Lower lobe of right lung (tissue), 2 donors: ENCODE data around the gene THRB. TPM values are rescaled to one million over a fixed set of nuclear protein-coding genes. Genes with fewer than 3 reads are reported as not detected.
A peak's percentile ranks its signal among the peaks of the same experiment; 100 is the strongest.
"Not testable (repeated sequence)": the region's sequence is repeated elsewhere in the genome, so short reads cannot be mapped to it uniquely, and the experiment has no call there.

Experiments
- ATAC-seq, 2 donors: fragments of 200-7000 bp; cut with Tn5 transposase; one replicate each; pipeline ENCODE4 v1.9.1; 2020 to 2022; ENCODE audit warnings: mild to moderate bottlenecking in 2 of 2, moderate library complexity in 2 of 2
- DNase-seq: peaks from one replicate; pipeline ENCODE4 v3.0.0-alpha.2; 2020
- H3K27ac ChIP-seq: fragments of 200-600 bp; one replicate; pipeline ENCODE4 v1.8.0; 2022
- H3K27me3 ChIP-seq: fragments of 200-600 bp; one replicate; pipeline ENCODE4 v1.8.0; 2022; ENCODE audit warnings: low read depth
- H3K36me3 ChIP-seq: fragments of 200-600 bp; one replicate; pipeline ENCODE4 v1.8.0; 2022; ENCODE audit warnings: mild to moderate bottlenecking
- H3K4me1 ChIP-seq: fragments of 200-600 bp; one replicate; pipeline ENCODE4 v1.8.0; 2022
- H3K4me3 ChIP-seq: fragments of 200-600 bp; one replicate; pipeline ENCODE4 v1.8.0; 2022; ENCODE audit warnings: mild to moderate bottlenecking
- H3K9me3 ChIP-seq: fragments of 200-600 bp; one replicate; pipeline ENCODE4 v1.8.0; 2022
- intact Hi-C: fragments of 100-400 bp; cut with DNase I; formaldehyde crosslinking; loops from one replicate; pipeline ENCODE4 v1.11.0; 2022
- total RNA-seq: library from RNA; stranded (reverse); fragmentation: NEBNext Ultra II Directional; extraction: Animal tissue kit (Norgen Biotek cat#: 25700); gene quantifications from one replicate; pipeline ENCODE4 v1.2.1, GENCODE V29; 2021
- TF ChIP-seq, protein P1 (sequence below): fragments of 200-600 bp; IDR thresholded peaks from one replicate; pipeline ENCODE4 v1.8.0; 2022; ENCODE audit warnings: antibody characterized with exemption, mild to moderate bottlenecking
- donor health status: DM: no; HTN: yes; CAD: no; lungs with severe emphysema.

THRB gene
- total RNA-seq, 1 donor from 2014 or later: 14.6 TPM

DNA sequence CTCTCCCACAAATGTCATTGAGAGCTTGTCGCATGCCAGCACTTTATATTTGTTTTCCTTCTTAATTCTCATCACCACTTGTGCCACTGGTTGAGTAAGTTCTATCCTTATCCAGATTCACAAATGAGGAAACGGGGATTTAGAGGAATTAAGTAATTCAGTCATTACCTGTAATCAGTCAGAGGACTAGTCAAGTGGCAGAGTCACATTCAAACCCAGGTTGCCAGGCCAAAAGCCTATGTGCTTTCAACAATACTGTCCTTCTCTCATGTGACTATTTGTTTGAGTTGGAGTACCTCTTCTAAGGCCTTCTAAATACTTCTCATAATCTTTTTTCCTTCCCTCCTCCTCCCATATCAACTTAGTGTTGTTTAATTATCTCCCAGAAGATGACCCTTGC lies 76.9 kb downstream of the THRB start:
- Histone ChIP-seq H3K27ac (no peak overlapping the region), H3K9me3 (no peaks in the 10 kb centered on the region), H3K4me3 (no peak overlapping the region), H3K27me3 (no peaks in the 10 kb centered on the region), H3K36me3 (no peaks in the 10 kb centered on the region), H3K4me1 (peaks cover 9% of the 10 kb centered on the region)
- ATAC-seq (peak; percentile 46 to 72), DNase-seq (no peak)
- TF ChIP-seq, protein P1, sequence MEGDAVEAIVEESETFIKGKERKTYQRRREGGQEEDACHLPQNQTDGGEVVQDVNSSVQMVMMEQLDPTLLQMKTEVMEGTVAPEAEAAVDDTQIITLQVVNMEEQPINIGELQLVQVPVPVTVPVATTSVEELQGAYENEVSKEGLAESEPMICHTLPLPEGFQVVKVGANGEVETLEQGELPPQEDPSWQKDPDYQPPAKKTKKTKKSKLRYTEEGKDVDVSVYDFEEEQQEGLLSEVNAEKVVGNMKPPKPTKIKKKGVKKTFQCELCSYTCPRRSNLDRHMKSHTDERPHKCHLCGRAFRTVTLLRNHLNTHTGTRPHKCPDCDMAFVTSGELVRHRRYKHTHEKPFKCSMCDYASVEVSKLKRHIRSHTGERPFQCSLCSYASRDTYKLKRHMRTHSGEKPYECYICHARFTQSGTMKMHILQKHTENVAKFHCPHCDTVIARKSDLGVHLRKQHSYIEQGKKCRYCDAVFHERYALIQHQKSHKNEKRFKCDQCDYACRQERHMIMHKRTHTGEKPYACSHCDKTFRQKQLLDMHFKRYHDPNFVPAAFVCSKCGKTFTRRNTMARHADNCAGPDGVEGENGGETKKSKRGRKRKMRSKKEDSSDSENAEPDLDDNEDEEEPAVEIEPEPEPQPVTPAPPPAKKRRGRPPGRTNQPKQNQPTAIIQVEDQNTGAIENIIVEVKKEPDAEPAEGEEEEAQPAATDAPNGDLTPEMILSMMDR: no peak
- intact Hi-C loops: no loop called here

DNA sequence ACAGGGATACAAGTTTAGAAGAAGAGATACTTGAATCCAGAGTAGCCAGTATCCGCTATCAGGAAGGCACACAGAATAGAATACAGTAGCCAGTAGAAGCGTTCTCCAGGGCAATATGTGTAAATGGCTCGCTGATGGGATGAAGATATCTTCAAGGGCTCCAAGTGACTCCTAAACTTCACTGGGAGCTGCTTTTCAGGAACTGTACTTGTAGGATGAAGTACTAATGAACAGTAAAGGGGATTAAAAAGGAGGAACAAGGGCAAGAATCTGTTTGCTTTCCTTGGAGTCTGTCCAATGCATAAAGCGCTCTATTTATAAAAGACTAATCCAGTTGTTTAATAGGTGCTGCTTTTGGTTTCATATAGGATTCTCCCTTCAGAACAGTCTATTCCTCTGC lies 78.4 kb downstream of the THRB start:
- H3K4me1 ChIP-seq: peaks cover 9% of the 10 kb centered on the region
- H3K27me3 ChIP-seq: no peaks in the 10 kb centered on the region
- no peaks in the 10 kb centered on the region for H3K9me3 ChIP-seq
- H3K36me3 ChIP-seq: no peaks in the 10 kb centered on the region
- DNase-seq: no peak
- peak; percentile 64 to 73 for ATAC-seq
- no peak overlapping the region for H3K27ac ChIP-seq
- TF ChIP-seq, protein P1: no peak
- intact Hi-C loops: no loop called here
- no peak overlapping the region for H3K4me3 ChIP-seq

DNA sequence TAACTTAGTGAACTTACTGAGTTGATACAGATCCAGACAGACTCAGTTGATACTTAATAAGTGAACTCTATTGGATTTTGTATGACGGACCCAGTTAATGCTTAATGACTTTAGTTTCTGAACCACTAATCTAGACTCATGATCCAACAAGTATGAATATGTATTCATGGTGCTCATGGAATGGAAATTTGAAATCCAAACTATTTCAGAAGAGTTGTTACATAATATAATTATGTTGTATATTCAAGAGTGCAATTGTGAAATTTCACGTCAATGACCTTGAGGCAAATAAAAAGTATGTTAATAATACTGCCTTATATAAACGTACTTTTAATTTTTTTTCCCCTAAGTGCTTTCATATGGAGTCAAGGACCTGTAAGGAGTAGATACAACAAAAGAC lies 78.8 kb downstream of the THRB start:
- Histone ChIP-seq H3K27me3 (no peaks in the 10 kb centered on the region), H3K4me1 (peaks cover 9% of the 10 kb centered on the region), H3K36me3 (no peaks in the 10 kb centered on the region), H3K4me3 (no peak overlapping the region), H3K27ac (no peak overlapping the region), H3K9me3 (no peaks in the 10 kb centered on the region)
- DNase-seq (no peak), ATAC-seq (peak in 1 of 2 donors; percentile 69)
- TF ChIP-seq, protein P1: no peak
- intact Hi-C loops: no loop called here

DNA sequence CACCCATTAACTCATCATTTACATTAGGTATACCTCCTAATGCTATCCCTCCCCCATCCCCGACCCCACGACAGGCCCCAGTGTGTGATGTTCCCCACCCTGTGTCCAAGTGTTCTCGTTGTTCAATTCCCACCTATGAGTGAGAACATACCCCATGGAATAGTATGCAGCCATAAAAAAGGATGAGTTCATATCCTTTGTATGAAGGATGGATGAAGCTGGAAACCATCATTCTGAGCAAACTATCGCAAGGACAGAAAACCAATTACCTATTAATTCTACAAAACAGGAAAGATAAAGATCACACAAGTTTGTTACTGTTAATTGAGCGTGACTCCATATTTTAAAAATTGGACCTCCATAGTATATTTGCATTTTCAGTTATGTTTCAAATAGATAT lies 81.0 kb downstream of the THRB start:
- H3K27ac ChIP-seq, intact Hi-C loops, DNase-seq, H3K4me3 ChIP-seq, ATAC-seq, H3K27me3 ChIP-seq, H3K9me3 ChIP-seq, H3K36me3 ChIP-seq, H3K4me1 ChIP-seq: not testable (repeated sequence)

DNA sequence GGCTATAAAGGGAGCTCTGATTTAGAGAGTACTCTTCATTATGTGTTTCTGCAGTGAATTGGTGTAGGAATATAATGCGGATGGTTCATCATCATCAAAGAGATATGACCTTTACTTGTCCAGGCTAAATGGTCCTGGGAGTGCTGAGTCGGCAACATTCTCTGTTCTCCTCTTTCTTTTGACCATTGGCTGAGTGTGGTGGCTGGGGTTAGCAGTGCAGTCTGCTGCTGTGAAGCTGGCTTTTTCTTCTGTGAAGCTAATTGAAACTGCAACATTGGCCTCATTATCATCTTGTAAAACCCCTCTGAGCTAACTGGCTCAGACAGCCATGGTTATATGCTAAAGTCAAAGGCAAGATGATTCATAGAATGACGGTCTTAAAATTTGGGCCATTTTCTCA lies 83.8 kb downstream of the THRB start:
- Histone ChIP-seq H3K4me1 (no peaks in the 10 kb centered on the region), H3K27me3 (no peaks in the 10 kb centered on the region), H3K9me3 (no peaks in the 10 kb centered on the region), H3K36me3 (no peaks in the 10 kb centered on the region), H3K27ac (no peak overlapping the region), H3K4me3 (no peak overlapping the region)
- DNase-seq (no peak), ATAC-seq (no peak)
- TF ChIP-seq, protein P1: no peak
- intact Hi-C loops: no loop called here

DNA sequence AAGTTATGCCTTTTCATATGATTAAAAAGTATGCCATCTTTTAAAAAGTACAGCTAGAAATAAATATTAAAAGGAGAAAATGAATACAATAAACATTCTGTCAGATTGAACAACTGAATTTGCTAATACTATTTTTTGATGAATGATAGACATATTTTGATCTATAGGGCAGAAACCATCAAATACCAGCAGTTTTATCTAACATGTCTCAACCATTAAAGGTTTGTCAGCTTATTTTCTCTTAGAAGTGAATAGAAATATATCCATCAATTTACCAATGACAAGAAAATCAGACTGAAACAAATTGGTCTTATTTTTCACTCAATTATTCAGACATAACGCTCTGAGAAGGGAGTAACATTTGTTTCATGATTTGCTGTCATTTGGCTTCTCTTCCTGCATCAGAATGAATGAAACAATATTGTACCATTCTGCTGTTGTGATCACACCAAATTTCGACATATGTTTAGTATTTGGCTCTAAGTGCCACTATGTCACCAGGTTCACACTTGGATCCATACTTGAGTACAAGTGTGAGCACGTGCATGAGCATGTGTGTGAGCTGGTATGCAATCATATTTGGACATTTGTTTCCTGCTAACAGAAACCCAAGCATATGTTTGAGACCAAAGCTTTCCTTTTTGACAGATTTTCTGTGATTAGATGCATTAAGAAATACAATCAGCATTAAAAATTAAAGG lies 86.5 kb downstream of the THRB start:
- Histone ChIP-seq H3K9me3 (no peaks in the 10 kb centered on the region), H3K27me3 (no peaks in the 10 kb centered on the region), H3K36me3 (no peaks in the 10 kb centered on the region), H3K4me1 (no peaks in the 10 kb centered on the region), H3K27ac (no peak overlapping the region), H3K4me3 (no peak overlapping the region)
- TF ChIP-seq, protein P1: no peak
- DNase-seq: no peak
- no peak for ATAC-seq
- intact Hi-C loops: no loop called here
